Breast epithelium (tissue), 3 donors: ENCODE measurements around the gene GPM6B.

Source experiments
- POLR2A ChIP-seq: fragments of 450-650 bp; IDR thresholded peaks from one replicate; pipeline ENCODE4 v1.6.1; 2016; ENCODE audit warnings: antibody characterized with exemption, mild to moderate bottlenecking, moderate library complexity
- POLR2AphosphoS5 ChIP-seq, 3 donors: sonication (generic); formaldehyde crosslinking; IDR thresholded peaks; one replicate each; pipeline ENCODE4 v1.6.1; 2017; ENCODE audit warnings: antibody characterized with exemption in 3 of 3

DNA sequence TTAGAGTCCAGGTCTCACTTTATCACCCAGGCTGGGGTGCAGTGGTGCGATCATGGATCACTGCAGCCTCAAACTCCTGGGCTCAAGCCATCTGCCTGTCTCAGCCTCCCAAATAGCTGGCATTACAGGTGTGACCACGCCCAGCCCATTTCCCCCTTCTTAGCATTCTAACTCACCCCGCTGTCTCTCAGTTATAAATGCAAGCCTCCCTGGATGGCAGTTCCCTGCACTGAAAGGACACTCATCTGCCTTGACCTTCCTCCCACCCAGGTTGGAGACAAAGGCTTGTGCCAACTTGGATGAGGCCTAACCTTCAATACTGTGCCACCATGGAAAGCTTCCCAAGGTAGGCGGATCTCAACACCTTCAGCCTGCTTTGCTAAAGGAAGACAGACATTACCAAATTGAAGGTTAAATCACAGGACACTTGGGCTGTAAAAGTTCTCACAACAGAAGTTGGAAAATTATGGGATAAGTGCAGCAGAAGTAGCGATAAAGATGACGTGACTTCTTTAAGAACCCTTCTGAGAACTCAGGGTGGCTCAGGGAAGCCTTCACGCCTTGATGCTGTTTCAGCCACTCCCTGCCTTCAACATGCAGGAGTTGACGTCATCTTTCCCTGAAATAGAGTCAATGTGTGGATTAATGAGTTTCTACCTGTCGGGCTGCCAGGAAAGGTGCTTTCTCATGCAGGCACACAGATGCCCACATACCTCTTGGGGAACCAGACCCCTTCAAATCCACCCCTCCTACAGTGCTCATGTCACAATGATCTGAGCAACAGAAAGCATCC, 10.6 kb upstream of the GPM6B start:
- no peak for TF ChIP-seq POLR2A
- no peak for TF ChIP-seq POLR2AphosphoS5 (IDR thresholded peaks at IDR 0.05)
